ENCODE results near the gene PIH1D2.

- TF ChIP-seq PATZ1 (CRISPR knock-in tag; IDR thresholded peaks at IDR 0.05; ENCODE audit: borderline replicate concordance), result no peak
- no peak for TF ChIP-seq ESRRG (CRISPR knock-in tag; IDR thresholded peaks at IDR 0.05)
- no peak for TF ChIP-seq ZFP3 (CRISPR knock-in tag; IDR thresholded peaks at IDR 0.05)
- no peak for TF ChIP-seq ZNF70 (CRISPR knock-in tag; IDR thresholded peaks at IDR 0.05)
- no peak for TF ChIP-seq CREB5 (CRISPR knock-in tag; IDR thresholded peaks at IDR 0.05; ENCODE audit: low read depth)
- no peak for TF ChIP-seq RARB (CRISPR knock-in tag; IDR thresholded peaks at IDR 0.05)
These were observed 29.6 kb upstream of the PIH1D2 start for GRCh38 chr11:112103446-112103845.

All from SK-N-SH treated with all-trans-retinoic acid at 6 μM for 48 hours (cell line).